ENCODE results near the gene BEST3. TPM values are rescaled to one million over a fixed set of nuclear protein-coding genes. Genes with fewer than 3 reads are reported as not detected.

The BEST3 gene
- polyA plus RNA-seq, 1 experiment = 0.14 TPM

GRCh38 chr12:69639400-69640016 lies 59.6 kb downstream of the BEST3 start:
- Histone ChIP-seq H3K27me3 (ENCODE audit: control insufficient read depth, insufficient read depth, low read length) (no peaks in the 10 kb centered on the region), H3K9me3 (ENCODE audit: control insufficient read depth, insufficient read depth, low read length) (no peaks in the 10 kb centered on the region), H3K27ac (ENCODE audit: low read depth, low read length) (no peak overlapping the region), H3K4me3 (ENCODE audit: low read depth, low read length) (no peak overlapping the region)
- peak; percentile 34 for DNase-seq (ENCODE audit: low read depth, low spot score)
- peak; percentile 91 for TF ChIP-seq CTCF (IDR thresholded peaks at IDR 0.05; ENCODE audit: low read depth, low read length)
- ChIA-PET POLR2A (interaction anchor here (0.6 kb wide), 1 partner anchor 16 kb away, joined by 3 read pairs; no protein-coding TSS in a partner anchor), CTCF (interaction anchor here (0.6 to 4.6 kb wide), 59 partner anchors 9 to 818 kb away, joined by 3 to 127 read pairs (median 4); partner anchors contain the start of gene LRRC10)

DNA sequence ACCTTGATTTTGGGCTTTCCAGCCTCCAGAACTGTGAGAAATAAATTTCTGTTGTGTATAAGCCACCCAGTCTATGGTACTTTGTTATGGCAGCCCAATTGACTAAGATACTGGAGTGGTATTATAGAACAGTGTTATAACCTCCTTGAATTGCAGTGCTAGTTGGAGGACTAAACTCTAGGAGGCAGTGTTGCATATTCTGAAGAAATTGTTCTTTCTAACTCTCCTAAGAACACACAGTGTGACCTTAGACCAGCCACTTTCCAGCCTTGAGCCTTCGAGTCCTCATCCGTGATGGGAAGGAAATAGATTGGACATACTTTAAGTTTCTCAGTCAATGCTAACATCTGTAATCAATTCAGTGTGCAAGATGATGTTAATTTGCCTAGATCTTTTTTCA lies 66.0 kb downstream of the BEST3 start:
- POLR2A ChIA-PET = no interaction called here

DNA sequence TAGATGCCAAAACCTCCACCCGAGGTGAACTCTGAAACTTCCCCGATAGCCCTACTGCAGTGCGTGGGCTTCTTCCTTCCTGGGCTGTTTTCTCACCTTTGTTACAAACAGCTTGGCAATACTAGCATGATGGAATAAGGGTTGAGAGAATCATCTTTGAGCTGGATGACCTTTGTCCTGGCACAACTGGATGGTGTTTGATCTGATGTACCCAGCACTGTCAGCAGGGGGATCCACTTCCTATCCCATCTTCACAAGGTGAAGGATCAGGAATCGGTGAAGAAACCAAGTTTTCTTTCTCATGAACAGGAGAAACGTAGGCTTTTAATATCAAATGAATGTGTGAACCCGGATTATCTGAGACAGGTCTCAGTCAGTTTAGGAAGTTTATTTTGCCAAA lies 68.9 kb downstream of the BEST3 start:
- POLR2A ChIA-PET = no interaction called here
- no peak for DNase-seq (ENCODE audit: low read depth, low spot score)
- no peaks in the 10 kb centered on the region for H3K9me3 ChIP-seq (ENCODE audit: control insufficient read depth, insufficient read depth, low read length)
- CTCF ChIA-PET = interaction anchor here (1.8 to 7.5 kb wide), 2 partner anchors 9 kb away, joined by 7 to 59 read pairs; no protein-coding TSS in a partner anchor
- no peak overlapping the region for H3K4me3 ChIP-seq (ENCODE audit: low read depth, low read length)
- TF ChIP-seq CTCF (IDR thresholded peaks at IDR 0.05; ENCODE audit: low read depth, low read length) = peak; percentile 31; the same call in 1 of the 2 replicates
- H3K27ac ChIP-seq (ENCODE audit: low read depth, low read length) = no peak overlapping the region
- H3K27me3 ChIP-seq (ENCODE audit: control insufficient read depth, insufficient read depth, low read length) = peaks cover 4% of the 10 kb centered on the region

More for the DNA sequence above, 66.0 kb downstream of the BEST3 start:
- no peak for DNase-seq (ENCODE audit: low read depth, low spot score)
- Histone ChIP-seq H3K27ac (ENCODE audit: low read depth, low read length) (no peak overlapping the region), H3K27me3 (ENCODE audit: control insufficient read depth, insufficient read depth, low read length) (no peaks in the 10 kb centered on the region), H3K4me3 (ENCODE audit: low read depth, low read length) (no peak overlapping the region), H3K9me3 (ENCODE audit: control insufficient read depth, insufficient read depth, low read length) (no peaks in the 10 kb centered on the region)
- CTCF ChIA-PET = no interaction called here
- TF ChIP-seq CTCF (IDR thresholded peaks at IDR 0.05; ENCODE audit: low read depth, low read length) = peak; percentile 11; the same call in 1 of the 2 replicates

DNA sequence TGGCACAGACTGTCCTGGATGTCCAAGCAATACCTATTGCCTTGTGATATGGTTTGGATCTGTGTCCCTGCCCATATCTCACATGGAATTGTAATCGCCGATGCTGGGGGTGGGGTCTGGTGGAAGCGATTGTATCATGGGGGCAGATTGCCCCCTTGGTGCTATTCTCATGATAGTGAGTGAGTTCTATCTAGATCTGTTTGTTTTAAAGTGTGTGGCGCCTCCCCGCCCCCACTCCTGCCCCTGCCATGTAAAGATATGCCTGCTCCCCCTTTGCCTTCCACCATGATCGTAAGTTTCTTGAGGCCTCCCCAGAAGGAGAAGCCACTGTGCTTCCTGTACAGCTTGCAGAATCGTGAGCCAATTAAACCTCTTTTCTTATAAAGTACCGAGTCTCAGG lies 71.6 kb downstream of the BEST3 start:
- CTCF ChIA-PET = interaction anchor here (0.6 to 7.5 kb wide), 2 partner anchors 12 to 41 kb away, joined by 3 to 59 read pairs; no protein-coding TSS in a partner anchor

More for the DNA sequence above, 71.6 kb downstream of the BEST3 start:
- Histone ChIP-seq H3K4me3 (ENCODE audit: low read depth, low read length) (no peak overlapping the region), H3K27me3 (ENCODE audit: control insufficient read depth, insufficient read depth, low read length) (peaks cover 11% of the 10 kb centered on the region), H3K9me3 (ENCODE audit: control insufficient read depth, insufficient read depth, low read length) (no peaks in the 10 kb centered on the region), H3K27ac (ENCODE audit: low read depth, low read length) (no peak overlapping the region)
- no peak for TF ChIP-seq CTCF (IDR thresholded peaks at IDR 0.05; ENCODE audit: low read depth, low read length)
- DNase-seq (ENCODE audit: low read depth, low spot score) = no peak
- POLR2A ChIA-PET = no interaction called here

Measured in AG04450 (cell line).